Adrenal gland (tissue), 12 donors: ENCODE data around the gene SLC35G3. TPM values are rescaled to one million over a fixed set of nuclear protein-coding genes. Genes with fewer than 3 reads are reported as not detected.
"Not testable (repeated sequence)": the region's sequence is repeated elsewhere in the genome, so short reads cannot be mapped to it uniquely, and the experiment has no call there.

ENCODE experiments used
- DNase-seq, 7 donors: peaks; one replicate each; pipeline ENCODE4 v3.0.0-alpha.2; 2019 to 2020
- H3K27ac ChIP-seq, 5 donors: fragments of 200-600 bp; sonication (generic) in 4 of 5; 1 replicate in 3 of 5; 2 replicates in 2 of 5; pipeline versions ENCODE4 v1.5.1 to v1.8.0; 2016 to 2020; ENCODE audit warnings: mild to moderate bottlenecking in 1 of 5
- H3K27me3 ChIP-seq: fragments of 200-600 bp; 2 replicates; pipeline ENCODE4 v1.8.0; 2021
- H3K36me3 ChIP-seq, 2 donors: fragments of 200-600 bp; replicated peaks in 1 of 2; 1 replicate in 1 of 2; 2 replicates in 1 of 2; pipeline versions ENCODE4 v1.5.1 to v1.8.0; 2018 to 2022
- H3K4me1 ChIP-seq, 2 donors: fragments of 200-600 bp; replicated peaks in 1 of 2; 1 replicate in 1 of 2; 2 replicates in 1 of 2; pipeline versions ENCODE4 v1.5.1 to v1.8.0; 2018 to 2021
- H3K4me3 ChIP-seq, 4 donors: fragments of 200-600 bp; sonication (generic) in 3 of 4; one replicate each; pipeline ENCODE4 v1.5.1; 2016 to 2018
- H3K9me3 ChIP-seq, 3 donors: fragments of 200-600 bp; sonication (generic) in 1 of 3; replicated peaks in 1 of 3; 1 replicate in 2 of 3; 2 replicates in 1 of 3; pipeline versions ENCODE4 v1.5.1 to v1.8.0; 2016 to 2021
- POLR2A ChIP-seq, 2 donors: fragments of 450-650 bp; IDR thresholded peaks; one replicate each; pipeline ENCODE4 v1.6.1; 2017; ENCODE audit warnings: antibody characterized with exemption in 2 of 2, mild to moderate bottlenecking in 2 of 2, moderate library complexity in 1 of 2
- WGBS, 4 donors: extraction: QIAGEN DNeasy Blood & Tissue Kit in 2 of 4; methylation state at CpG; one replicate each; pipeline versions ENCODE4 v1.1.5 to v1.1.7; 2013 to 2017; 5-methylcytosine and 5-hydroxymethylcytosine counted together
- intact Hi-C, 2 donors: fragments of 100-400 bp; cut with DNase I; formaldehyde crosslinking; loops; one replicate each; pipeline versions ENCODE4 v1.14.1 to v1.15.0; 2022 to 2023
- polyA plus RNA-seq, 3 donors: library from polyadenylated mRNA; stranded (reverse); fragments of 200-250 nt in 2 of 3; fragments of 350-450 nt in 1 of 3; fragmentation: Illumina TruSeq in 1 of 3; extraction: RNeasy Lipid Tissue Mini Kit (QIAGEN cat#74804) in 1 of 3; gene quantifications; one replicate each; pipeline ENCODE4 v1.2.3, GENCODE V29; 2013 to 2014
- total RNA-seq, 9 donors: library from RNA; depleted of rRNA in 4 of 9; stranded (reverse); fragments of >200 nt in 4 of 9; fragments of 120-200 nt in 1 of 9; fragmentation: NEBNext Ultra II Directional in 1 of 9; extraction: Animal tissue kit (Norgen Biotek cat#: 25700) in 1 of 9; gene quantifications; one replicate each; pipeline versions ENCODE4 v1.1.0 to v1.2.4, GENCODE V29; 2013 to 2023
- TF ChIP-seq, protein P1 (sequence below), 6 experiments: fragments of 450-650 bp in 4 of 6; fragments of 200-600 bp in 2 of 6; sonication (generic) in 1 of 6; IDR thresholded peaks; 1 replicate in 5 of 6; 2 replicates in 1 of 6; pipeline versions ENCODE4 v1.5.1 to v1.8.0; 2016 to 2021; ENCODE audit warnings: antibody characterized with exemption in 6 of 6, mild to moderate bottlenecking in 2 of 6, moderate library complexity in 1 of 6
- donor health status: healthy with polysubstance abuse.
- donor health status: Bipolar disorder and iron deficiency.
- donor health status: DM: yes; HTN: yes; CAD: no.
- donor health status: DM: no; HTN: no; CAD: no.
- donor health status: DM: no; HTN: no; CAD: no.
- donor health status: DM: yes; HTN: yes; CAD: no.

SLC35G3 gene
- total and polyA plus RNA-seq, 12 donors: not detected

DNA sequence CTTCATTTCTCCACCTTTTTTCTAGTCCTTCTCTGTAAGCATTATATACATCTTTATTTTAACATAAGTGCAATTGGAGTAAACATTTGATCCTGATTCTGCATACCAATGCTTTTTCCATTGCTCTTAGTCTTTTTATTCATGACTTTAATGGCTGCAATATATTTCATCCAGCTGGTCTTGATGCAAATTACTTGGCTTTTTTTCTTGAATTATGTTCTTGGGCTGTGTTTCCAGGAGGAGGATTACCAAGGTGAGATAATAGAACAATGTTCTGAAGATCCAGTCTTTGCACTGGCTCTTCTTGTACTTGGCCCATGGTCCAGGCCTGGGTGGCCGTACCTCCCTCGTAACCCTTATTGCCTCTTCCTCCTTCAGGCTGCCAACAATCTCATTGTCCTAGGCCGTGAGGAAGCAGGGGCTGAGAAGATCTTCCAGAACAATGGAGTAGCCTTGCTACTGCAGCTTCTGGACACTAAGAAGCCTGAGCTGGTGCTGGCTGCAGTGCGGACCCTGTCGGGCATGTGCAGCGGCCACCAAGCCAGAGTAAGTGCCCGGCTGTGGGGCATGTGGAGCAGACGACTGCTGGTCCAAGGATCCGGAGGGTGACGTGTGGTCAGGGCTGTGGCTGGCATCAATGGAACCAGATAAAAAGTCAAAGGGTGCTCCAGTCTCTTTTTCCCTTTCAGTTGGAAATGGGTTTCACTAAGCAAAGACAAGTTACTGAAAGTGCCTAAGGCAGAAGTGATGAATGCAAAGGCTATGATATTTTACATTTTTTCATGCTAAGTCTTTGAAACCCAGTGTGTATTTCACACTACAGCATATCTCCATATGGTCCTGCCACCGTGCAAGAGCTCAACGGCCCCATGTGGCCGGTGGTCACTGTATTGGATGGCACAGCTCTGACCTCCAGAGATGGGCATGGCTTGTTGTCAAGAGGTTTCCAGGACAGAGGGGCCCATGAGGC, 39.7 kb downstream of the SLC35G3 start:
- WGBS, 4 donors: 80 to 89% (median 86%) methylated on average over 12 to 13 of the region's 13 CpGs
- DNase-seq: no peak
- no peaks in the 10 kb centered on the region for H3K36me3 ChIP-seq
- H3K4me1 ChIP-seq: no peaks in the 10 kb centered on the region
- H3K9me3 ChIP-seq: no peaks in the 10 kb centered on the region
- no peak overlapping the region for H3K27ac ChIP-seq
- intact Hi-C loops: no loop called here
- H3K4me3 ChIP-seq: no peak overlapping the region
- TF ChIP-seq, protein P1, sequence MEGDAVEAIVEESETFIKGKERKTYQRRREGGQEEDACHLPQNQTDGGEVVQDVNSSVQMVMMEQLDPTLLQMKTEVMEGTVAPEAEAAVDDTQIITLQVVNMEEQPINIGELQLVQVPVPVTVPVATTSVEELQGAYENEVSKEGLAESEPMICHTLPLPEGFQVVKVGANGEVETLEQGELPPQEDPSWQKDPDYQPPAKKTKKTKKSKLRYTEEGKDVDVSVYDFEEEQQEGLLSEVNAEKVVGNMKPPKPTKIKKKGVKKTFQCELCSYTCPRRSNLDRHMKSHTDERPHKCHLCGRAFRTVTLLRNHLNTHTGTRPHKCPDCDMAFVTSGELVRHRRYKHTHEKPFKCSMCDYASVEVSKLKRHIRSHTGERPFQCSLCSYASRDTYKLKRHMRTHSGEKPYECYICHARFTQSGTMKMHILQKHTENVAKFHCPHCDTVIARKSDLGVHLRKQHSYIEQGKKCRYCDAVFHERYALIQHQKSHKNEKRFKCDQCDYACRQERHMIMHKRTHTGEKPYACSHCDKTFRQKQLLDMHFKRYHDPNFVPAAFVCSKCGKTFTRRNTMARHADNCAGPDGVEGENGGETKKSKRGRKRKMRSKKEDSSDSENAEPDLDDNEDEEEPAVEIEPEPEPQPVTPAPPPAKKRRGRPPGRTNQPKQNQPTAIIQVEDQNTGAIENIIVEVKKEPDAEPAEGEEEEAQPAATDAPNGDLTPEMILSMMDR (IDR thresholded peaks at IDR 0.05): no peak
- no peak for TF ChIP-seq POLR2A (IDR thresholded peaks at IDR 0.05)
- H3K27me3 ChIP-seq: no peaks in the 10 kb centered on the region

- H3K27me3 ChIP-seq: no peaks in the 10 kb centered on the region
- H3K36me3 ChIP-seq: no peaks in the 10 kb centered on the region
- no peaks in the 10 kb centered on the region for H3K9me3 ChIP-seq
- H3K4me3 ChIP-seq: no peak overlapping the region
- 67 to 77% (median 70%) methylated on average over 13 of the region's 13 CpGs for WGBS, 4 donors
- DNase-seq: no peak
- no peak for TF ChIP-seq POLR2A (IDR thresholded peaks at IDR 0.05)
- TF ChIP-seq, protein P1 (IDR thresholded peaks at IDR 0.05): no peak
- H3K27ac ChIP-seq: no peak overlapping the region
- intact Hi-C loops: no loop called here
- H3K4me1 ChIP-seq: no peaks in the 10 kb centered on the region
These were observed 41.6 kb downstream of the SLC35G3 start for GRCh38 chr17:35152421-35153140.

GRCh38 chr17:35151080-35151479, 43.1 kb downstream of the SLC35G3 start:
- WGBS, 4 donors: 90 to 95% (median 91%) methylated on average over 29 of the region's 29 CpGs
- H3K27ac ChIP-seq, DNase-seq, H3K36me3 ChIP-seq, H3K9me3 ChIP-seq, H3K4me3 ChIP-seq, H3K27me3 ChIP-seq, intact Hi-C loops, H3K4me1 ChIP-seq: not testable (repeated sequence)

DNA sequence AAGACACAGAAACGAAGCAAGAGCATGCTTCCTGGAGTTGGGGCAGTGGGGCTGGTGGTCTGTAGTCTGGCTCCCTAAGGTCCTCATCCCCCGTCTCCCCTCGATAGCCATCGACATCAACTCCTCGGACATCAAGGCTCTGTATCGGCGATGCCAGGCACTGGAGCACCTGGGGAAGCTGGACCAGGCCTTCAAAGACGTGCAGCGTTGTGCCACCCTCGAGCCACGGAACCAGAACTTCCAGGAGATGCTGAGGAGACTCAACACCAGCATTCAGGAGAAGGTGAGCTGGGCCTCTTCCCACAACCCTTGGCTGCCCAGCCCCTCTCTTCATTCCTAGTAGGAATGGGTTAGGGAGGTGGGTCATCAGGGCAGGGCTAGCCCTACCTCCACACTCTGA, 44.3 kb downstream of the SLC35G3 start:
- Histone ChIP-seq H3K4me3 (no peak overlapping the region), H3K27ac (no peak overlapping the region), H3K4me1 (no peaks in the 10 kb centered on the region), H3K9me3 (no peaks in the 10 kb centered on the region), H3K27me3 (no peaks in the 10 kb centered on the region), H3K36me3 (no peaks in the 10 kb centered on the region)
- DNase-seq: no peak
- 91 to 98% (median 92%) methylated on average over 11 of the region's 11 CpGs for WGBS, 4 donors
- TF ChIP-seq POLR2A (IDR thresholded peaks at IDR 0.05): no peak
- TF ChIP-seq, protein P1 (IDR thresholded peaks at IDR 0.05): no peak
- intact Hi-C loops: no loop called here
